Measurements from ENCODE around the gene CD22.

Gene CD22

GRCh38 chr19:35309481-35310279, 19.3 kb upstream of the CD22 start:
- TF ChIP-seq MAX (IDR thresholded peaks at IDR 0.05; ENCODE audit: low read depth, low read length) (no peak), POLR2A (IDR thresholded peaks at IDR 0.05; ENCODE audit: extremely low read depth, insufficient read length) (no peak), CTCF (IDR thresholded peaks at IDR 0.05; ENCODE audit: low read depth, low read length) (no peak), MYC (IDR thresholded peaks at IDR 0.05; ENCODE audit: low read depth, low read length) (no peak)
- no peak overlapping the region for H3K4me3 ChIP-seq (ENCODE audit: low read depth, low read length)
- no peak for DNase-seq (ENCODE audit: low read depth)

- H3K4me3 ChIP-seq (ENCODE audit: low read depth, low read length), result no peak overlapping the region
- no peak for DNase-seq (ENCODE audit: low read depth)
- TF ChIP-seq POLR2A (IDR thresholded peaks at IDR 0.05; ENCODE audit: extremely low read depth, insufficient read length) (no peak), CTCF (IDR thresholded peaks at IDR 0.05; ENCODE audit: low read depth, low read length) (no peak)
Observed at GRCh38 chr19:35310331-35310730, 18.7 kb upstream of the CD22 start.

- DNase-seq (ENCODE audit: low read depth), result no peak
- no peak for TF ChIP-seq POLR2A (IDR thresholded peaks at IDR 0.05; ENCODE audit: extremely low read depth, insufficient read length)
- TF ChIP-seq MAX (IDR thresholded peaks at IDR 0.05; ENCODE audit: low read depth, low read length), result no peak
- no peak for TF ChIP-seq MYC (IDR thresholded peaks at IDR 0.05; ENCODE audit: low read depth, low read length)
- no peak for TF ChIP-seq CTCF (IDR thresholded peaks at IDR 0.05; ENCODE audit: low read depth, low read length)
- no peak overlapping the region for H3K4me3 ChIP-seq (ENCODE audit: low read depth, low read length)
Observed at GRCh38 chr19:35310811-35311465, 18.0 kb upstream of the CD22 start.

GRCh38 chr19:35311901-35312665, 16.9 kb upstream of the CD22 start:
- H3K4me3 ChIP-seq (ENCODE audit: low read depth, low read length), result no peak overlapping the region
- DNase-seq (ENCODE audit: low read depth), result no peak
- TF ChIP-seq MAX (IDR thresholded peaks at IDR 0.05; ENCODE audit: low read depth, low read length), result no peak
- TF ChIP-seq CTCF (IDR thresholded peaks at IDR 0.05; ENCODE audit: low read depth, low read length), result no peak
- no peak for TF ChIP-seq POLR2A (IDR thresholded peaks at IDR 0.05; ENCODE audit: extremely low read depth, insufficient read length)
- no peak for TF ChIP-seq MYC (IDR thresholded peaks at IDR 0.05; ENCODE audit: low read depth, low read length)

GRCh38 chr19:35313587-35313986, 15.4 kb upstream of the CD22 start:
- H3K4me3 ChIP-seq (ENCODE audit: low read depth, low read length), result no peak overlapping the region
- TF ChIP-seq CTCF (IDR thresholded peaks at IDR 0.05; ENCODE audit: low read depth, low read length) (no peak), MYC (IDR thresholded peaks at IDR 0.05; ENCODE audit: low read depth, low read length) (no peak), POLR2A (IDR thresholded peaks at IDR 0.05; ENCODE audit: extremely low read depth, insufficient read length) (no peak), MAX (IDR thresholded peaks at IDR 0.05; ENCODE audit: low read depth, low read length) (no peak)
- no peak for DNase-seq (ENCODE audit: low read depth)
